OCI-M2 (cell line): Measurements from ENCODE around the gene AP2S1.
"Not testable (repeated sequence)": the region's sequence is repeated elsewhere in the genome, so short reads cannot be mapped to it uniquely, and the experiment has no call there.

Source experiments
- DNase-seq: peaks from one replicate; lab custom pipeline; 2025; ENCODE audit not compliant: unreplicated experiment; lab: John Stamatoyannopoulos, UW

The AP2S1 gene

GRCh38 chr19:46844067-46844489 lies 6.6 kb downstream of the AP2S1 start:
- DNase-seq = no peak

- DNase-seq = no peak
These were observed 7.9 kb downstream of the AP2S1 start for GRCh38 chr19:46842791-46843190.

GRCh38 chr19:46841458-46842083 lies 9.1 kb downstream of the AP2S1 start:
- DNase-seq = no peak

GRCh38 chr19:46840498-46840942 lies 10.1 kb downstream of the AP2S1 start:
- no peak for DNase-seq

GRCh38 chr19:46839752-46840497 lies 10.7 kb downstream of the AP2S1 start:
- DNase-seq = no peak

GRCh38 chr19:46838160-46838559 lies 12.5 kb downstream of the AP2S1 start:
- DNase-seq = no peak

GRCh38 chr19:46834984-46835383 lies 15.7 kb downstream of the AP2S1 start:
- DNase-seq = no peak

GRCh38 chr19:46834121-46834520 lies 16.5 kb downstream of the AP2S1 start:
- DNase-seq = no peak

GRCh38 chr19:46830864-46831263 lies 19.8 kb downstream of the AP2S1 start:
- no peak for DNase-seq

GRCh38 chr19:46828484-46828883 lies 22.2 kb downstream of the AP2S1 start:
- DNase-seq = no peak

GRCh38 chr19:46825731-46826055 lies 25.0 kb downstream of the AP2S1 start:
- DNase-seq = no peak

- no peak for DNase-seq
These were observed 25.5 kb downstream of the AP2S1 start for GRCh38 chr19:46824890-46825730.

- DNase-seq = no peak
These were observed 27.6 kb downstream of the AP2S1 start for GRCh38 chr19:46823049-46823448.

GRCh38 chr19:46822410-46822787 lies 28.2 kb downstream of the AP2S1 start:
- not testable (repeated sequence) for DNase-seq

GRCh38 chr19:46821512-46822409 lies 28.9 kb downstream of the AP2S1 start:
- DNase-seq = no peak

GRCh38 chr19:46818812-46819211 lies 31.8 kb downstream of the AP2S1 start:
- no peak for DNase-seq

GRCh38 chr19:46815833-46816627 lies 34.6 kb downstream of the AP2S1 start:
- no peak for DNase-seq

- no peak for DNase-seq
These were observed 36.7 kb downstream of the AP2S1 start for GRCh38 chr19:46813839-46814358.

- no peak for DNase-seq
These were observed 37.4 kb downstream of the AP2S1 start for GRCh38 chr19:46812977-46813838.
